Neutrophil (primary cell): ENCODE results near the gene SERTAD1.

Source experiments
- H3K27ac ChIP-seq: fragments of 200-600 bp; sonication (generic); 2 replicates; pipeline ENCODE4 v1.5.1; 2016; ENCODE audit warnings: mild to moderate bottlenecking, moderate library complexity
- H3K27me3 ChIP-seq: fragments of 200-600 bp; sonication (generic); 2 replicates; pipeline ENCODE4 v1.6.0; 2016; ENCODE audit warnings: mild to moderate bottlenecking
- H3K36me3 ChIP-seq: fragments of 200-600 bp; sonication (generic); 2 replicates; pipeline ENCODE4 v1.5.1; 2017
- H3K4me1 ChIP-seq, 2 experiments: fragments of 200-600 bp in 1 of 2; sonication (generic) in 1 of 2; 1 replicate in 1 of 2; 2 replicates in 1 of 2; pipeline versions ENCODE4 v1.5.1 to v1.6.1; 2013 to 2016; ENCODE audit warnings: low read depth in 1 of 2, low read length in 1 of 2, mild to moderate bottlenecking in 1 of 2, moderate library complexity in 1 of 2; ENCODE audit not compliant: control insufficient read depth in 1 of 2, insufficient read depth in 1 of 2
- H3K4me3 ChIP-seq, 2 experiments: fragments of 200-600 bp in 1 of 2; sonication (generic) in 1 of 2; 1 replicate in 1 of 2; 2 replicates in 1 of 2; pipeline ENCODE4 v1.5.1; 2013 to 2016; ENCODE audit warnings: low read depth in 1 of 2, low read length in 1 of 2, mild to moderate bottlenecking in 1 of 2, moderate library complexity in 1 of 2
- H3K9me3 ChIP-seq: fragments of 200-600 bp; sonication (generic); 2 replicates; pipeline ENCODE4 v1.5.1; 2016
- CTCF ChIP-seq: fragments of 200-600 bp; sonication (generic); IDR thresholded peaks from 2 replicates; pipeline ENCODE4 v1.5.1; 2016; ENCODE audit warnings: antibody characterized with exemption

The SERTAD1 gene

GRCh38 chr19:40377876-40378385, 47.9 kb downstream of the SERTAD1 start:
- TF ChIP-seq CTCF: no peak
- no peaks in the 10 kb centered on the region for H3K4me1 ChIP-seq
- H3K27ac ChIP-seq: no peak overlapping the region
- no peaks in the 10 kb centered on the region for H3K9me3 ChIP-seq
- H3K36me3 ChIP-seq: peaks cover 37% of the 10 kb centered on the region
- H3K4me3 ChIP-seq: no peak overlapping the region
- H3K27me3 ChIP-seq: no peaks in the 10 kb centered on the region

- H3K27me3 ChIP-seq: no peaks in the 10 kb centered on the region
- H3K36me3 ChIP-seq: peaks cover 46% of the 10 kb centered on the region
- no peak for TF ChIP-seq CTCF
- H3K4me3 ChIP-seq: no peak overlapping the region
- H3K27ac ChIP-seq: no peak overlapping the region
- no peaks in the 10 kb centered on the region for H3K4me1 ChIP-seq
- H3K9me3 ChIP-seq: no peaks in the 10 kb centered on the region
Measured at GRCh38 chr19:40376286-40376862, 49.4 kb downstream of the SERTAD1 start.

DNA sequence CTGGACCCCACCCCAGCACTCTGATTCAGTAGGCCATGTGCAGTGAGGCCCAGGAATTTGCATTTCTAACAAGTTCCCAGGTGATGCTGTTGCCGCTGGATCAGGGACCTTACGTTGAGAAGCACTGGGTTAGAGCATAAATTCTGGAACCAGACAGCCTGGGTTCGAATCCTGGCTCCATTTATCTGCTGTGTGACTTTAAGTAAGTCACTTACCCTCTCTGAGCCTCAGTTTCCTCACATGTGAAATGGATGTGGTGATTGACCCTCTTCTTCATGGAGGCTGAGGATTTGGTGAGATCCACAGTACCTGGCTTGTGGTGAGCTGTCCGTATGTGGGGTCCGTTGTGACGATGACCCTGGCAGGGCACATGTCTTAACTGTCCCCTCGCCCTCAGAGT, 51.7 kb downstream of the SERTAD1 start:
- Histone ChIP-seq H3K36me3 (peaks cover 54% of the 10 kb centered on the region), H3K27ac (no peak overlapping the region)
- TF ChIP-seq CTCF: no peak

DNA sequence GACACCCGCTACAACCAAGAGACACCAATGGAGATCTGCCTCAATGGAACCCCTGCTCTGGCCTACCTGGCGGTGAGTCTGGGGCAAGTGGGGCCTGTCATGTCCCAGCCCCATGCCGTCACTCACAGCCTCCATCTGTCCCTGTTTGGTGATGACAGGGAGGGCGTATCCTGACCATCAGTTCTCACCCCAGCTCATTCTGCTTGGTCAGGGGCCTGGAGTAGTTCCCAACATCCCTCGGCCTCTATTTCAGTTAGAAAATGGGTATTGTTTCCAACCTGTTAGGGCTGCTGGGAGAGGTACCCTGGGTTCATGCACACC, 54.0 kb downstream of the SERTAD1 start:
- peaks cover 3% of the 10 kb centered on the region in 2 experiments for H3K4me1 ChIP-seq
- H3K36me3 ChIP-seq: peaks cover 45% of the 10 kb centered on the region
- no peak for TF ChIP-seq CTCF

More for the DNA sequence above, 51.7 kb downstream of the SERTAD1 start:
- no peak overlapping the region for H3K4me3 ChIP-seq
- no peaks in the 10 kb centered on the region for H3K27me3 ChIP-seq
- peaks cover 3% of the 10 kb centered on the region in 2 experiments for H3K4me1 ChIP-seq
- no peaks in the 10 kb centered on the region for H3K9me3 ChIP-seq

More for the DNA sequence above, 54.0 kb downstream of the SERTAD1 start:
- no peak overlapping the region for H3K4me3 ChIP-seq
- no peak overlapping the region for H3K27ac ChIP-seq
- no peaks in the 10 kb centered on the region for H3K27me3 ChIP-seq
- no peaks in the 10 kb centered on the region for H3K9me3 ChIP-seq
